GM23338 (cell line): ENCODE data around the gene CNOT1. TPM values are rescaled to one million over a fixed set of nuclear protein-coding genes. Genes with fewer than 3 reads are reported as not detected.

Experiments used
- ATAC-seq: fragments of 200-7000 bp; cut with Tn5 transposase; 3 replicates; pipeline ENCODE4 v1.9.1; 2020
- DNase-seq: peaks from one replicate; pipeline ENCODE4 v3.0.0-alpha.2; 2015; ENCODE audit warnings: low spot score
- H2AFZ ChIP-seq: fragments of 200-600 bp; sonication (generic); 2 replicates; pipeline ENCODE4 v1.8.0; 2016; ENCODE audit warnings: antibody characterized with exemption, mild to moderate bottlenecking, moderate library complexity
- H3F3A ChIP-seq: fragments of 200-600 bp; sonication (generic); replicated peaks from 2 replicates; pipeline ENCODE4 v1.8.0; 2017; ENCODE audit warnings: antibody characterized with exemption, mixed run types, low read depth
- H3K27ac ChIP-seq: fragments of 200-600 bp; sonication (generic); 2 replicates; pipeline ENCODE4 v1.6.1; 2016; ENCODE audit warnings: low read depth
- H3K27me3 ChIP-seq: fragments of 200-600 bp; sonication (generic); 2 replicates; pipeline ENCODE4 v1.8.0; 2016; ENCODE audit warnings: mild to moderate bottlenecking, mixed run types, moderate library complexity; ENCODE audit not compliant: insufficient read depth
- H3K36me3 ChIP-seq: fragments of 200-600 bp; sonication (generic); 2 replicates; pipeline ENCODE4 v1.8.0; 2016; ENCODE audit warnings: mild to moderate bottlenecking; ENCODE audit not compliant: insufficient read depth
- H3K4me1 ChIP-seq: fragments of 200-600 bp; sonication (generic); 2 replicates; pipeline ENCODE4 v1.8.0; 2016; ENCODE audit warnings: mild to moderate bottlenecking, moderate library complexity; ENCODE audit not compliant: insufficient read depth
- H3K4me2 ChIP-seq: fragments of 200-600 bp; sonication (generic); 2 replicates; pipeline ENCODE4 v1.7.1; 2017; ENCODE audit warnings: mixed run types
- H3K4me3 ChIP-seq: fragments of 200-600 bp; sonication (generic); 2 replicates; pipeline ENCODE4 v1.6.1; 2016; ENCODE audit warnings: mixed run types
- H3K79me2 ChIP-seq: fragments of 200-600 bp; sonication (generic); replicated peaks from 2 replicates; pipeline ENCODE4 v1.8.0; 2017; ENCODE audit warnings: mild to moderate bottlenecking; ENCODE audit not compliant: insufficient read depth
- H3K9me2 ChIP-seq: fragments of 200-600 bp; sonication (generic); 2 replicates; pipeline ENCODE4 v1.8.0; 2017; ENCODE audit not compliant: insufficient read depth
- H4K20me1 ChIP-seq: fragments of 200-600 bp; sonication (generic); replicated peaks from 2 replicates; pipeline ENCODE4 v1.8.0; 2017; ENCODE audit warnings: mild to moderate bottlenecking; ENCODE audit not compliant: insufficient read depth
- H3K27ac Mint-ChIP-seq: 2 replicates; pipeline ENCODE4 v1.8.0; 2020; ENCODE audit warnings: inconsistent platforms, mild to moderate bottlenecking, moderate library complexity, mixed read lengths
- H3K27me3 Mint-ChIP-seq: 3 replicates; pipeline ENCODE4 v1.8.0; 2022; ENCODE audit warnings: low read depth, mild to moderate bottlenecking, moderate library complexity, mixed read lengths, inconsistent platforms; ENCODE audit not compliant: insufficient read depth, poor library complexity
- H3K36me3 Mint-ChIP-seq: 3 replicates; pipeline ENCODE4 v1.8.0; 2021; ENCODE audit warnings: low read depth, mild to moderate bottlenecking, inconsistent platforms, moderate library complexity, mixed read lengths
- H3K4me1 Mint-ChIP-seq: 3 replicates; pipeline ENCODE4 v1.8.0; 2020; ENCODE audit warnings: mild to moderate bottlenecking, inconsistent platforms, mixed read lengths
- H3K4me3 Mint-ChIP-seq: 3 replicates; pipeline ENCODE4 v1.8.0; 2021; ENCODE audit warnings: moderate library complexity, mild to moderate bottlenecking, inconsistent platforms, mixed read lengths
- H3K9me3 Mint-ChIP-seq: 3 replicates; pipeline ENCODE4 v1.8.0; 2020; ENCODE audit warnings: moderate library complexity, mild to moderate bottlenecking, inconsistent platforms, mixed read lengths
- CREB1 ChIP-seq: fragments of 250-450 bp; sonication (Bioruptor Pico); IDR thresholded peaks from 2 replicates; pipeline ENCODE4 v1.5.0; 2020; ENCODE audit warnings: low read depth, mild to moderate bottlenecking, moderate library complexity
- CTCF ChIP-seq, 2 experiments: fragments of 200-600 bp in 1 of 2; sonication (generic) in 1 of 2; conservative IDR thresholded peaks; 2 replicates each; pipeline versions ENCODE4 v1.5.1 to v1.6.1; 2016 to 2017; ENCODE audit warnings: antibody characterized with exemption in 2 of 2, low read depth in 2 of 2, mild to moderate bottlenecking in 2 of 2, moderate library complexity in 1 of 2
- ETS1 ChIP-seq: IDR thresholded peaks from 2 replicates; pipeline ENCODE4 v1.6.1; 2016; ENCODE audit warnings: antibody characterized with exemption
- EZH2phosphoT487 ChIP-seq: fragments of 200-600 bp; sonication (generic); IDR thresholded peaks from one replicate; pipeline ENCODE4 v1.8.1; 2018; ENCODE audit warnings: antibody characterized with exemption; ENCODE audit not compliant: unreplicated experiment
- NANOG ChIP-seq: IDR thresholded peaks from 2 replicates; pipeline ENCODE4 v1.6.1; 2016; ENCODE audit warnings: antibody characterized with exemption, borderline replicate concordance
- STAT1 ChIP-seq: IDR thresholded peaks from one replicate; pipeline ENCODE4 v1.6.1; 2016; ENCODE audit warnings: antibody characterized with exemption; ENCODE audit not compliant: unreplicated experiment
- ZNF114 ChIP-seq: fragments of 250-450 bp; sonication (Bioruptor Pico); IDR thresholded peaks from 2 replicates; pipeline ENCODE4 v1.5.0; 2020; ENCODE audit warnings: mild to moderate bottlenecking, moderate library complexity
- ZNF331 ChIP-seq: fragments of 250-450 bp; sonication (Bioruptor Pico); IDR thresholded peaks from 2 replicates; pipeline ENCODE4 v1.5.0; 2020; ENCODE audit warnings: low read depth, mild to moderate bottlenecking, moderate library complexity
- ZNF462 ChIP-seq: fragments of 250-450 bp; sonication (Bioruptor Pico); IDR thresholded peaks from 2 replicates; pipeline ENCODE4 v1.5.0; 2020; ENCODE audit warnings: mild to moderate bottlenecking, moderate library complexity
- polyA plus RNA-seq: library from polyadenylated mRNA; unstranded; fragments of >200 nt; fragmentation: Nextera tagmentation; extraction: Ambion mirVana; gene quantifications from 2 replicates; pipeline ENCODE4 v1.2.1, GENCODE V29; 2016
- total RNA-seq: library from RNA; depleted of rRNA; stranded (reverse); fragments of >200 nt; shearing (Covaris generic); gene quantifications from 2 replicates; pipeline ENCODE4 v1.2.3, GENCODE V29; 2014

Gene CNOT1
- total and polyA plus RNA-seq, 2 experiments from 2014 or later = 59.2 to 298 TPM

- no peaks in the 10 kb centered on the region for H3K9me2 ChIP-seq
- no peaks in the 10 kb centered on the region for H3K4me1 ChIP-seq
- no peak for TF ChIP-seq NANOG
- no peak for TF ChIP-seq EZH2phosphoT487
- TF ChIP-seq CTCF (conservative IDR thresholded peaks at IDR 0.05; ENCODE audit: low read depth in 2 of 2) = no peak
- no peak for TF ChIP-seq ETS1
- TF ChIP-seq STAT1 = no peak
- TF ChIP-seq ZNF114 (CRISPR knock-in tag) = no peak
- no peak for TF ChIP-seq ZNF331
- no peak for TF ChIP-seq ZNF462 (CRISPR knock-in tag)
- no peak for TF ChIP-seq CREB1 (CRISPR knock-in tag)
- no peaks in the 10 kb centered on the region for H3K4me1 Mint-ChIP-seq
- no peaks in the 10 kb centered on the region for H3K9me3 Mint-ChIP-seq
- peaks cover 34% of the 10 kb centered on the region for H3K36me3 Mint-ChIP-seq
- H3K36me3 ChIP-seq = no peaks in the 10 kb centered on the region; the same call in 1 of the 2 replicates
- H3K27me3 Mint-ChIP-seq = peaks cover 8% of the 10 kb centered on the region
- no peak overlapping the region for H2AFZ ChIP-seq
- DNase-seq (no peak), ATAC-seq (no peak)
- H3K4me2 ChIP-seq = no peak overlapping the region
- H3K27ac ChIP-seq = no peak overlapping the region
- H3F3A ChIP-seq = no peaks in the 10 kb centered on the region
- H3K27me3 ChIP-seq = no peaks in the 10 kb centered on the region
- no peaks in the 10 kb centered on the region for H4K20me1 ChIP-seq
- no peaks in the 10 kb centered on the region for H3K79me2 ChIP-seq
- H3K4me3 ChIP-seq = no peak overlapping the region
- no peak overlapping the region for H3K27ac Mint-ChIP-seq
- H3K4me3 Mint-ChIP-seq = no peak overlapping the region
These were observed 40.6 kb upstream of the CNOT1 start for GRCh38 chr16:58670177-58670576.
